Hepatocyte (in vitro differentiated cells): ENCODE results near the gene DEXI. TPM values are rescaled to one million over a fixed set of nuclear protein-coding genes. Genes with fewer than 3 reads are reported as not detected.
A peak's percentile ranks its signal among the peaks of the same experiment; 100 is the strongest.

Experiments used
- DNase-seq: peaks from one replicate; pipeline ENCODE4 v3.0.0-alpha.2; 2016; ENCODE audit warnings: low spot score
- H2AFZ ChIP-seq: fragments of 200-600 bp; sonication (generic); 2 replicates; pipeline ENCODE4 v1.6.0; 2016; ENCODE audit warnings: antibody characterized with exemption, mild to moderate bottlenecking
- H3K27ac ChIP-seq: fragments of 200-600 bp; sonication (generic); 2 replicates; pipeline ENCODE4 v1.5.1; 2016; ENCODE audit warnings: mild to moderate bottlenecking
- H3K27me3 ChIP-seq: fragments of 200-600 bp; sonication (generic); 2 replicates; pipeline ENCODE4 v1.6.1; 2016
- H3K36me3 ChIP-seq: fragments of 200-600 bp; sonication (generic); replicated peaks from 2 replicates; pipeline ENCODE4 v1.5.1; 2016; ENCODE audit warnings: low read depth; ENCODE audit not compliant: insufficient read depth
- H3K4me1 ChIP-seq: fragments of 200-600 bp; sonication (generic); 2 replicates; pipeline ENCODE4 v1.5.1; 2016; ENCODE audit warnings: mild to moderate bottlenecking, moderate library complexity; ENCODE audit not compliant: insufficient read depth
- H3K4me2 ChIP-seq: fragments of 200-600 bp; sonication (generic); 2 replicates; pipeline ENCODE4 v1.6.0; 2016
- H3K4me3 ChIP-seq: fragments of 200-600 bp; sonication (generic); 2 replicates; pipeline ENCODE4 v1.5.1; 2016; ENCODE audit warnings: mild to moderate bottlenecking
- H3K79me2 ChIP-seq: fragments of 200-600 bp; sonication (generic); 2 replicates; pipeline ENCODE4 v1.6.0; 2017; ENCODE audit warnings: mild to moderate bottlenecking
- H3K9me2 ChIP-seq: fragments of 200-600 bp; sonication (generic); replicated peaks from 2 replicates; pipeline ENCODE4 v1.6.0; 2017; ENCODE audit warnings: mild to moderate bottlenecking; ENCODE audit not compliant: insufficient read depth
- H3K9me3 ChIP-seq: fragments of 200-600 bp; sonication (generic); 2 replicates; pipeline ENCODE4 v1.5.1; 2016; ENCODE audit warnings: low read depth, mild to moderate bottlenecking
- H4K20me1 ChIP-seq: fragments of 200-600 bp; sonication (generic); 2 replicates; pipeline ENCODE4 v1.6.0; 2016; ENCODE audit warnings: mild to moderate bottlenecking; ENCODE audit not compliant: insufficient read depth, poor library complexity, severe bottlenecking
- EZH2 ChIP-seq: fragments of 200-600 bp; sonication (generic); IDR thresholded peaks from 2 replicates; pipeline ENCODE4 v1.6.1; 2016; ENCODE audit warnings: antibody characterized with exemption, mild to moderate bottlenecking, borderline replicate concordance
- EZH2phosphoT487 ChIP-seq: fragments of 200-600 bp; sonication (generic); IDR thresholded peaks from one replicate; pipeline ENCODE4 v1.6.1; 2018; ENCODE audit warnings: antibody characterized with exemption, mild to moderate bottlenecking, low read depth, moderate library complexity; ENCODE audit not compliant: unreplicated experiment, severe bottlenecking
- WGBS: methylation state at CpG from one replicate; pipeline ENCODE4 v1.1.6; 2016; ENCODE audit warnings: low lambda C conversion rate; ENCODE audit errors: missing lambda C conversion rate; 5-methylcytosine and 5-hydroxymethylcytosine counted together
- polyA plus RNA-seq: library from polyadenylated mRNA; unstranded; fragments of >200 nt; fragmentation: Nextera tagmentation; extraction: Ambion mirVana; gene quantifications from 2 replicates; pipeline ENCODE4 v1.2.1, GENCODE V29; 2016
- total RNA-seq: library from RNA; depleted of rRNA; stranded (reverse); fragments of >200 nt; gene quantifications from 2 replicates; pipeline ENCODE4 v1.2.3, GENCODE V29; 2014
- TF ChIP-seq, protein P1 (sequence below): fragments of 200-600 bp; sonication (generic); IDR thresholded peaks from 2 replicates; pipeline ENCODE4 v1.5.1; 2016; ENCODE audit warnings: antibody characterized with exemption, mild to moderate bottlenecking; ENCODE audit not compliant: poor library complexity

Gene DEXI
- total and polyA plus RNA-seq, 2 experiments from 2014 or later = 51.6 to 82.4 TPM

- H4K20me1 ChIP-seq = peaks cover 45% of the 10 kb centered on the region
- DNase-seq = no peak
- WGBS = 80% methylated on average over 11 of the region's 11 CpGs
- no peaks in the 10 kb centered on the region for H3K9me2 ChIP-seq
- H3K36me3 ChIP-seq = no peaks in the 10 kb centered on the region
- H2AFZ ChIP-seq = no peak overlapping the region
- peak overlapping the region; percentile 11 for H3K27ac ChIP-seq
- peaks cover 1% of the 10 kb centered on the region for H3K4me1 ChIP-seq
- TF ChIP-seq EZH2 (no peak), EZH2phosphoT487 (no peak)
- TF ChIP-seq, protein P1, sequence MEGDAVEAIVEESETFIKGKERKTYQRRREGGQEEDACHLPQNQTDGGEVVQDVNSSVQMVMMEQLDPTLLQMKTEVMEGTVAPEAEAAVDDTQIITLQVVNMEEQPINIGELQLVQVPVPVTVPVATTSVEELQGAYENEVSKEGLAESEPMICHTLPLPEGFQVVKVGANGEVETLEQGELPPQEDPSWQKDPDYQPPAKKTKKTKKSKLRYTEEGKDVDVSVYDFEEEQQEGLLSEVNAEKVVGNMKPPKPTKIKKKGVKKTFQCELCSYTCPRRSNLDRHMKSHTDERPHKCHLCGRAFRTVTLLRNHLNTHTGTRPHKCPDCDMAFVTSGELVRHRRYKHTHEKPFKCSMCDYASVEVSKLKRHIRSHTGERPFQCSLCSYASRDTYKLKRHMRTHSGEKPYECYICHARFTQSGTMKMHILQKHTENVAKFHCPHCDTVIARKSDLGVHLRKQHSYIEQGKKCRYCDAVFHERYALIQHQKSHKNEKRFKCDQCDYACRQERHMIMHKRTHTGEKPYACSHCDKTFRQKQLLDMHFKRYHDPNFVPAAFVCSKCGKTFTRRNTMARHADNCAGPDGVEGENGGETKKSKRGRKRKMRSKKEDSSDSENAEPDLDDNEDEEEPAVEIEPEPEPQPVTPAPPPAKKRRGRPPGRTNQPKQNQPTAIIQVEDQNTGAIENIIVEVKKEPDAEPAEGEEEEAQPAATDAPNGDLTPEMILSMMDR = no peak
- no peaks in the 10 kb centered on the region for H3K9me3 ChIP-seq
- H3K79me2 ChIP-seq = peaks cover 55% of the 10 kb centered on the region
- no peaks in the 10 kb centered on the region for H3K27me3 ChIP-seq
- no peak overlapping the region for H3K4me2 ChIP-seq
- no peak overlapping the region for H3K4me3 ChIP-seq
Measured at GRCh38 chr16:10932959-10933710, 9.1 kb downstream of the DEXI start.

- Histone ChIP-seq H2AFZ (no peak overlapping the region), H3K36me3 (no peaks in the 10 kb centered on the region), H3K9me3 (no peaks in the 10 kb centered on the region), H3K79me2 (peaks cover 44% of the 10 kb centered on the region), H3K27ac (no peak overlapping the region), H3K4me3 (no peak overlapping the region), H3K4me1 (no peaks in the 10 kb centered on the region), H4K20me1 (peaks cover 38% of the 10 kb centered on the region), H3K9me2 (no peaks in the 10 kb centered on the region), H3K27me3 (no peaks in the 10 kb centered on the region), H3K4me2 (no peak overlapping the region)
- over 99% methylated on average over 11 of the region's 11 CpGs for WGBS
- no peak for TF ChIP-seq EZH2
- no peak for DNase-seq
Measured at GRCh38 chr16:10931977-10932632, 10.2 kb downstream of the DEXI start.

GRCh38 chr16:10931134-10931533 is 11.1 kb downstream of the DEXI start:
- no peak overlapping the region for H2AFZ ChIP-seq
- no peak overlapping the region for H3K4me2 ChIP-seq
- H3K4me1 ChIP-seq = no peaks in the 10 kb centered on the region
- H3K9me3 ChIP-seq = no peaks in the 10 kb centered on the region
- TF ChIP-seq EZH2 (no peak), EZH2phosphoT487 (no peak)
- TF ChIP-seq, protein P1 = no peak
- WGBS = 87% methylated on average over 7 of the region's 7 CpGs
- no peak overlapping the region for H3K4me3 ChIP-seq
- H4K20me1 ChIP-seq = peaks cover 33% of the 10 kb centered on the region
- H3K27me3 ChIP-seq = no peaks in the 10 kb centered on the region
- no peak overlapping the region for H3K27ac ChIP-seq
- no peak for DNase-seq
- no peaks in the 10 kb centered on the region for H3K9me2 ChIP-seq
- H3K36me3 ChIP-seq = no peaks in the 10 kb centered on the region
- H3K79me2 ChIP-seq = peaks cover 35% of the 10 kb centered on the region

DNA sequence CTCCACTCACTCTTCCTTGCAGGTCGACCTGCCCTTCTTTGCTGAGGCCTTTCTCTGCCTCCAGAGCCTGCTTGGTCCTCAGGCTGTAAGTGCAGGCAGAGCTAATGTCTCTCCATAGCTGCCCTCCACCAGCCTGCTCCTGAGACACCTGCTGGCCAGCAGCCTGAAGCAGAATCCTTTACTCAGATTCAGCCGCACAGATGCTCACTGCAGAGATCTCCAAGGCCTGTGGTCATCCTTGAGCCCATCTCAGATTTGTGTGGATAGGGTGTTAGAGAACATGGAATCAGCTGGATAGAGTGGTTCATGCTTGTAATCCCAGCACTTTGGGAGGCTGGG is 11.5 kb downstream of the DEXI start:
- Histone ChIP-seq H2AFZ (no peak overlapping the region), H3K27me3 (no peaks in the 10 kb centered on the region), H3K4me1 (no peaks in the 10 kb centered on the region), H3K36me3 (no peaks in the 10 kb centered on the region), H4K20me1 (peaks cover 33% of the 10 kb centered on the region), H3K9me3 (no peaks in the 10 kb centered on the region), H3K9me2 (no peaks in the 10 kb centered on the region), H3K4me2 (no peak overlapping the region), H3K27ac (no peak overlapping the region), H3K4me3 (no peak overlapping the region), H3K79me2 (peaks cover 30% of the 10 kb centered on the region)
- DNase-seq = no peak
- TF ChIP-seq EZH2phosphoT487 (no peak), EZH2 (no peak)
- TF ChIP-seq, protein P1 = no peak
- 90% methylated on average over 2 of the region's 2 CpGs for WGBS
